Naive thymus-derived CD4-positive, alpha-beta T cell (primary cell): ENCODE measurements around the gene UBE3D. TPM values are rescaled to one million over a fixed set of nuclear protein-coding genes. Genes with fewer than 3 reads are reported as not detected.

Experiments
- ATAC-seq: fragments of 150-1000 bp; cut with Tn5 transposase; 2 replicates; pipeline ENCODE4 v1.10.0; 2021; ENCODE audit warnings: mild to moderate bottlenecking, moderate library complexity
- CTCF ChIA-PET: fragments of 350-600 bp; sonication (Branson Sonifier 250); formaldehyde crosslinking; loops from one replicate; lab custom pipeline; 2021; ENCODE audit warnings: antibody characterized with exemption; lab: Charles Lee
- POLR2A ChIA-PET: fragments of 350-600 bp; sonication (Branson Sonifier 250); formaldehyde crosslinking; loops from one replicate; lab custom pipeline; 2021; ENCODE audit warnings: antibody characterized with exemption, inconsistent platforms; lab: Charles Lee
- DNase-seq, 9 donors: peaks; one replicate each; pipeline versions ENCODE4 v3.0.0 to v3.0.0-alpha.2; 2020 to 2022; ENCODE audit warnings: mixed read lengths in 1 of 9
- H3K27ac ChIP-seq: one replicate; pipeline ENCODE4 v1.7.0; 2013; ENCODE audit warnings: mild to moderate bottlenecking, low read depth, low read length, moderate library complexity
- H3K27me3 ChIP-seq, 2 donors: one replicate each; pipeline ENCODE4 v1.7.0; 2013; ENCODE audit warnings: low read length in 2 of 2, mild to moderate bottlenecking in 2 of 2, moderate library complexity in 2 of 2; ENCODE audit not compliant: control insufficient read depth in 2 of 2, insufficient read depth in 2 of 2
- H3K36me3 ChIP-seq, 3 experiments: 1 replicate in 2 of 3; 2 replicates in 1 of 3; pipeline ENCODE4 v1.7.0; 2013; ENCODE audit warnings: low read length in 3 of 3, mild to moderate bottlenecking in 3 of 3, moderate library complexity in 1 of 3; ENCODE audit not compliant: insufficient read depth in 3 of 3, control insufficient read depth in 2 of 3
- H3K4me1 ChIP-seq, 2 donors: one replicate each; pipeline ENCODE4 v1.7.0; 2013; ENCODE audit warnings: low read length in 2 of 2, mild to moderate bottlenecking in 2 of 2, moderate library complexity in 1 of 2; ENCODE audit not compliant: control insufficient read depth in 2 of 2, insufficient read depth in 2 of 2
- H3K4me3 ChIP-seq: 2 replicates; pipeline ENCODE4 v1.7.0; 2013; ENCODE audit warnings: mild to moderate bottlenecking, low read length
- H3K9me3 ChIP-seq, 3 experiments: 1 replicate in 2 of 3; 2 replicates in 1 of 3; pipeline ENCODE4 v1.7.0; 2013; ENCODE audit warnings: low read length in 3 of 3; ENCODE audit not compliant: control insufficient read depth in 2 of 3
- H3K27ac Mint-ChIP-seq, 9 donors: one replicate each; pipeline ENCODE4 v1.8.0; 2020 to 2022; ENCODE audit warnings: mixed read lengths in 9 of 9, mild to moderate bottlenecking in 8 of 9, moderate library complexity in 5 of 9, inconsistent platforms in 2 of 9
- H3K27me3 Mint-ChIP-seq, 5 donors: one replicate each; pipeline ENCODE4 v1.8.0; 2021 to 2022; ENCODE audit warnings: mixed read lengths in 5 of 5, mild to moderate bottlenecking in 1 of 5
- H3K36me3 Mint-ChIP-seq, 5 donors: one replicate each; pipeline ENCODE4 v1.8.0; 2020 to 2022; ENCODE audit warnings: mixed read lengths in 5 of 5, mild to moderate bottlenecking in 3 of 5, inconsistent platforms in 1 of 5
- H3K4me1 Mint-ChIP-seq, 7 donors: one replicate each; pipeline ENCODE4 v1.8.0; 2020 to 2022; ENCODE audit warnings: mixed read lengths in 7 of 7, mild to moderate bottlenecking in 3 of 7, inconsistent platforms in 1 of 7
- H3K4me3 Mint-ChIP-seq, 10 donors: one replicate each; pipeline ENCODE4 v1.8.0; 2020 to 2022; ENCODE audit warnings: mild to moderate bottlenecking in 10 of 10, mixed read lengths in 10 of 10, moderate library complexity in 6 of 10, inconsistent platforms in 2 of 10
- H3K9me3 Mint-ChIP-seq, 11 donors: one replicate each; pipeline ENCODE4 v1.8.0; 2020 to 2022; ENCODE audit warnings: mixed read lengths in 11 of 11, mild to moderate bottlenecking in 4 of 11, inconsistent platforms in 1 of 11, moderate library complexity in 1 of 11
- intact Hi-C, 2 donors: fragments of 100-400 bp; cut with micrococcal nuclease; formaldehyde crosslinking; loops; one replicate each; pipeline ENCODE4 v1.15.1; 2023
- polyA plus RNA-seq, 2 donors: library from polyadenylated mRNA; unstranded; fragments of 300-500 nt; fragmentation: Illumina TruSeq; gene quantifications; one replicate each; pipeline ENCODE4 v1.2.3, GENCODE V29; 2021
- total RNA-seq, 6 experiments: library from RNA in 5 of 6; stranded (reverse) in 5 of 6; gene quantifications; 1 replicate in 5 of 6; 2 replicates in 1 of 6; pipeline ENCODE4 v1.2.3 and lab custom pipeline; 2021 to 2026

UBE3D gene
- total and polyA plus RNA-seq, 7 experiments from 2014 or later, result 5.8 to 9.3 (median 7.4) TPM

- DNase-seq, result no peak
- Histone ChIP-seq H3K36me3 (no peaks in the 10 kb centered on the region), H3K9me3 (no peaks in the 10 kb centered on the region), H3K27me3 (no peaks in the 10 kb centered on the region), H3K27ac (no peak overlapping the region), H3K4me3 (no peak overlapping the region), H3K4me1 (no peaks in the 10 kb centered on the region)
- ChIA-PET POLR2A (no interaction called here), CTCF (no interaction called here)
- no peaks in the 10 kb centered on the region for H3K27me3 Mint-ChIP-seq
- no peak for ATAC-seq
- H3K27ac Mint-ChIP-seq, result no peak overlapping the region
- peaks cover 0 to 4% (median 0%) of the 10 kb centered on the region in 11 donors for H3K9me3 Mint-ChIP-seq
- intact Hi-C loops, result no loop called here
- peaks cover 0 to 52% (median 34%) of the 10 kb centered on the region in 5 donors for H3K36me3 Mint-ChIP-seq
- no peaks in the 10 kb centered on the region for H3K4me1 Mint-ChIP-seq
- H3K4me3 Mint-ChIP-seq, result no peak overlapping the region
Measured at GRCh38 chr6:82891076-82891475, 174.6 kb downstream of the UBE3D start.

GRCh38 chr6:82890240-82890639, 175.4 kb downstream of the UBE3D start:
- Histone ChIP-seq H3K27me3 (no peaks in the 10 kb centered on the region), H3K4me1 (no peaks in the 10 kb centered on the region), H3K9me3 (no peaks in the 10 kb centered on the region), H3K4me3 (no peak overlapping the region), H3K36me3 (no peaks in the 10 kb centered on the region), H3K27ac (no peak overlapping the region)
- H3K4me1 Mint-ChIP-seq, result no peaks in the 10 kb centered on the region
- ChIA-PET POLR2A (no interaction called here), CTCF (no interaction called here)
- no peak overlapping the region for H3K4me3 Mint-ChIP-seq
- DNase-seq, result no peak
- no peak overlapping the region for H3K27ac Mint-ChIP-seq
- H3K27me3 Mint-ChIP-seq, result no peaks in the 10 kb centered on the region
- H3K36me3 Mint-ChIP-seq, result peaks cover 0 to 47% (median 32%) of the 10 kb centered on the region in 5 donors
- ATAC-seq, result no peak
- H3K9me3 Mint-ChIP-seq, result peaks cover 0 to 4% (median 0%) of the 10 kb centered on the region in 11 donors
- intact Hi-C loops, result no loop called here

GRCh38 chr6:82889143-82889542, 176.5 kb downstream of the UBE3D start:
- DNase-seq, result no peak
- H3K27me3 Mint-ChIP-seq, result no peaks in the 10 kb centered on the region
- no peak for ATAC-seq
- H3K27ac Mint-ChIP-seq, result no peak overlapping the region
- no peaks in the 10 kb centered on the region for H3K9me3 Mint-ChIP-seq
- no peak overlapping the region for H3K4me3 Mint-ChIP-seq
- intact Hi-C loops, result no loop called here
- H3K27me3 ChIP-seq, result no peaks in the 10 kb centered on the region
- no peaks in the 10 kb centered on the region for H3K4me1 ChIP-seq
- no peaks in the 10 kb centered on the region for H3K36me3 ChIP-seq
- no peaks in the 10 kb centered on the region for H3K4me1 Mint-ChIP-seq
- peaks cover 0 to 36% (median 25%) of the 10 kb centered on the region in 5 donors for H3K36me3 Mint-ChIP-seq
- H3K27ac ChIP-seq, result no peak overlapping the region
- CTCF ChIA-PET, result no interaction called here
- no peaks in the 10 kb centered on the region for H3K9me3 ChIP-seq
- POLR2A ChIA-PET, result no interaction called here
- no peak overlapping the region for H3K4me3 ChIP-seq

- ATAC-seq (no peak), DNase-seq (no peak)
- no peaks in the 10 kb centered on the region for H3K36me3 ChIP-seq
- Mint-ChIP-seq H3K27me3 (peaks cover 0 to 6% (median 2%) of the 10 kb centered on the region in 5 donors), H3K27ac (no peak overlapping the region), H3K4me3 (no peak overlapping the region), H3K4me1 (no peaks in the 10 kb centered on the region), H3K36me3 (no peaks in the 10 kb centered on the region), H3K9me3 (no peaks in the 10 kb centered on the region)
- intact Hi-C loops, result no loop called here
- no peak overlapping the region for H3K27ac ChIP-seq
- H3K4me3 ChIP-seq, result no peak overlapping the region
- H3K27me3 ChIP-seq, result no peaks in the 10 kb centered on the region
- H3K9me3 ChIP-seq, result no peaks in the 10 kb centered on the region
- CTCF ChIA-PET, result no interaction called here
- no peaks in the 10 kb centered on the region for H3K4me1 ChIP-seq
- POLR2A ChIA-PET, result no interaction called here
Measured at GRCh38 chr6:82882363-82883023, 183.1 kb downstream of the UBE3D start.

- ATAC-seq (no peak), DNase-seq (no peak)
- intact Hi-C loops, result no loop called here
- Mint-ChIP-seq H3K27me3 (peaks cover 0 to 6% (median 2%) of the 10 kb centered on the region in 5 donors), H3K4me1 (no peaks in the 10 kb centered on the region), H3K9me3 (no peaks in the 10 kb centered on the region), H3K36me3 (no peaks in the 10 kb centered on the region), H3K27ac (no peak overlapping the region), H3K4me3 (no peak overlapping the region)
- Histone ChIP-seq H3K27me3 (no peaks in the 10 kb centered on the region), H3K27ac (no peak overlapping the region), H3K4me1 (no peaks in the 10 kb centered on the region), H3K9me3 (no peaks in the 10 kb centered on the region), H3K4me3 (no peak overlapping the region), H3K36me3 (no peaks in the 10 kb centered on the region)
- CTCF ChIA-PET, result no interaction called here
- POLR2A ChIA-PET, result no interaction called here
Measured at GRCh38 chr6:82881519-82881918, 184.1 kb downstream of the UBE3D start.

GRCh38 chr6:82878812-82879211, 186.8 kb downstream of the UBE3D start:
- intact Hi-C loops, result no loop called here
- Mint-ChIP-seq H3K36me3 (no peaks in the 10 kb centered on the region), H3K9me3 (no peaks in the 10 kb centered on the region), H3K4me3 (no peak overlapping the region), H3K27ac (no peak overlapping the region), H3K27me3 (peaks cover 0 to 6% (median 2%) of the 10 kb centered on the region in 5 donors), H3K4me1 (no peaks in the 10 kb centered on the region)
- H3K9me3 ChIP-seq, result no peaks in the 10 kb centered on the region
- POLR2A ChIA-PET, result no interaction called here
- ATAC-seq, result no peak
- H3K4me3 ChIP-seq, result no peak overlapping the region
- H3K27ac ChIP-seq, result no peak overlapping the region
- H3K27me3 ChIP-seq, result no peaks in the 10 kb centered on the region
- H3K4me1 ChIP-seq, result no peaks in the 10 kb centered on the region
- CTCF ChIA-PET, result no interaction called here
- no peak for DNase-seq
- H3K36me3 ChIP-seq, result no peaks in the 10 kb centered on the region
